HCT116 (cell line): Measurements from ENCODE around the gene FH. TPM values are rescaled to one million over a fixed set of nuclear protein-coding genes. Genes with fewer than 3 reads are reported as not detected.
A peak's percentile ranks its signal among the peaks of the same experiment; 100 is the strongest.

Source experiments
- ATAC-seq: fragments of 200-7000 bp; cut with Tn5 transposase; 2 replicates; pipeline ENCODE4 v1.9.1; 2020; ENCODE audit warnings: mild to moderate bottlenecking, moderate library complexity
- BruUV-seq: library from RNA; stranded (reverse); fragments of 400-500 nt; replicated peaks from 2 replicates; lab custom pipeline; 2021; lab: Mats Ljungman, UMichigan
- CTCF ChIA-PET: fragments of 300-600 bp; sonication (Branson Sonifier 250); formaldehyde crosslinking; loops from one replicate; lab custom pipeline; 2021; ENCODE audit warnings: antibody characterized with exemption; lab: Charles Lee
- POLR2A ChIA-PET: fragments of 300-600, 350-600 bp; sonication (Branson Sonifier 250); formaldehyde crosslinking; loops from one replicate; lab custom pipeline; 2021; ENCODE audit warnings: antibody characterized with exemption; lab: Charles Lee
- RAD21 ChIA-PET, 2 experiments: fragments of 300-600 bp; sonication (Branson Sonifier 250); formaldehyde crosslinking; loops; one replicate each; lab custom pipeline; 2023; ENCODE audit warnings: low total read pairs in 2 of 2; ENCODE audit not compliant: uncharacterized antibody in 2 of 2, unreplicated experiment in 2 of 2, low non-redundant PET in 1 of 2; lab: Charles Lee
- DNase-seq: peaks from one replicate; pipeline ENCODE4 v3.0.0-alpha.2; 2010; ENCODE audit warnings: low read depth, low spot score
- H2AFZ ChIP-seq: fragments of 200-600 bp; shearing (Covaris generic), sonication (generic); 2 replicates; pipeline ENCODE4 v1.6.1; 2017; ENCODE audit warnings: low read depth, mixed run types, mixed read lengths, antibody characterized with exemption, low read length; ENCODE audit not compliant: poor library complexity, severe bottlenecking
- H3K27ac ChIP-seq: 2 replicates; pipeline ENCODE4 v1.5.1; 2012; ENCODE audit warnings: low read depth, low read length
- H3K27me3 ChIP-seq: fragments of 200-600 bp; sonication (generic); 2 replicates; pipeline ENCODE4 v1.6.1; 2016; ENCODE audit warnings: mixed run types, low read length, mixed read lengths; ENCODE audit not compliant: insufficient read depth
- H3K36me3 ChIP-seq, 2 experiments: fragments of 200-500 bp in 1 of 2; fragments of 200-600 bp in 1 of 2; sonication (Bioruptor generic) in 1 of 2; sonication (generic) in 1 of 2; 2 replicates each; pipeline versions ENCODE4 v1.5.1 to v1.6.1; 2014 to 2016; ENCODE audit warnings: low read length in 2 of 2, inconsistent platforms in 1 of 2, mixed read lengths in 1 of 2, mixed run types in 1 of 2; ENCODE audit not compliant: insufficient read depth in 2 of 2, control insufficient read depth in 1 of 2
- H3K4me1 ChIP-seq, 2 experiments: fragments of 200-600 bp in 1 of 2; sonication (generic) in 1 of 2; 2 replicates each; pipeline versions ENCODE4 v1.5.1 to v1.6.1; 2012 to 2017; ENCODE audit warnings: low read length in 2 of 2, inconsistent platforms in 1 of 2, mild to moderate bottlenecking in 1 of 2, mixed read lengths in 1 of 2, mixed run types in 1 of 2, moderate library complexity in 1 of 2; ENCODE audit not compliant: insufficient read depth in 2 of 2, control insufficient read depth in 1 of 2
- H3K4me2 ChIP-seq: fragments of 200-600 bp; sonication (generic); 2 replicates; pipeline ENCODE4 v1.6.1; 2017; ENCODE audit warnings: mixed run types, low read length, mixed read lengths
- H3K4me3 ChIP-seq, 2 experiments: fragments of 200-600 bp in 1 of 2; sonication (generic) in 1 of 2; replicated peaks in 1 of 2; 2 replicates each; pipeline ENCODE4 v1.5.1; 2011 to 2016; ENCODE audit warnings: low read length in 2 of 2, control low read depth in 1 of 2, low read depth in 1 of 2, mild to moderate bottlenecking in 1 of 2, mixed read lengths in 1 of 2, mixed run types in 1 of 2
- H3K79me2 ChIP-seq: fragments of 200-600 bp; sonication (generic); 2 replicates; pipeline ENCODE4 v1.6.1; 2017; ENCODE audit warnings: mild to moderate bottlenecking, mixed run types, low read length, moderate library complexity, mixed read lengths; ENCODE audit not compliant: insufficient read depth
- H3K9ac ChIP-seq: fragments of 200-600 bp; sonication (generic); 2 replicates; pipeline ENCODE4 v1.6.1; 2016; ENCODE audit warnings: low read length, mixed read lengths
- H3K9me2 ChIP-seq: fragments of 200-600 bp; sonication (generic), shearing (Covaris generic); 2 replicates; pipeline ENCODE4 v1.6.1; 2017; ENCODE audit warnings: mixed run types, mild to moderate bottlenecking, moderate library complexity; ENCODE audit not compliant: insufficient read depth
- H3K9me3 ChIP-seq, 2 experiments: fragments of 200-500 bp in 1 of 2; fragments of 200-600 bp in 1 of 2; sonication (Bioruptor generic) in 1 of 2; sonication (generic) in 1 of 2; 2 replicates each; pipeline ENCODE4 v1.6.1; 2014 to 2017; ENCODE audit warnings: low read length in 2 of 2, mixed read lengths in 2 of 2, inconsistent platforms in 1 of 2, low read depth in 1 of 2, mild to moderate bottlenecking in 1 of 2, mixed run types in 1 of 2, moderate library complexity in 1 of 2; ENCODE audit not compliant: control insufficient read depth in 1 of 2, insufficient read depth in 1 of 2
- H4K20me1 ChIP-seq: fragments of 200-600 bp; sonication (generic), shearing (Covaris generic); 2 replicates; pipeline ENCODE4 v1.6.1; 2017; ENCODE audit warnings: mixed run types, mild to moderate bottlenecking, moderate library complexity; ENCODE audit not compliant: insufficient read depth
- CEBPB ChIP-seq: IDR thresholded peaks from 2 replicates; pipeline ENCODE4 v1.6.1; 2012; ENCODE audit warnings: low read depth
- EGR1 ChIP-seq: IDR thresholded peaks from 2 replicates; pipeline ENCODE4 v1.6.1; 2012; ENCODE audit warnings: low read depth
- ELF1 ChIP-seq: IDR thresholded peaks from 2 replicates; pipeline ENCODE4 v1.6.1; 2012; ENCODE audit warnings: low read depth, borderline replicate concordance
- EZH2 ChIP-seq: fragments of 200-600 bp; sonication (generic); IDR thresholded peaks from 2 replicates; pipeline ENCODE4 v1.6.1; 2017; ENCODE audit warnings: antibody characterized with exemption, mixed run types
- JUND ChIP-seq: IDR thresholded peaks from 2 replicates; pipeline ENCODE4 v1.6.1; 2012
- MAX ChIP-seq: IDR thresholded peaks from 2 replicates; pipeline ENCODE4 v1.6.1; 2012
- RAD21 ChIP-seq: IDR thresholded peaks from 2 replicates; pipeline ENCODE4 v1.6.1; 2012; ENCODE audit warnings: low read depth, mild to moderate bottlenecking
- SRF ChIP-seq: IDR thresholded peaks from 2 replicates; pipeline ENCODE4 v1.6.1; 2012; ENCODE audit warnings: low read depth
- ZBTB33 ChIP-seq: IDR thresholded peaks from 2 replicates; pipeline ENCODE4 v1.6.1; 2011; ENCODE audit warnings: mild to moderate bottlenecking, low read length, moderate library complexity; ENCODE audit not compliant: insufficient replicate concordance; ENCODE audit errors: extremely low read depth
- intact Hi-C: fragments of 100-400 bp; cut with micrococcal nuclease; formaldehyde crosslinking; loops from 2 replicates; pipeline ENCODE4 v1.10.0; 2022
- total RNA-seq: library from RNA; stranded (reverse); gene quantifications from one replicate; pipeline ENCODE4 v1.2.1, GENCODE V29; 2021; ENCODE audit not compliant: unreplicated experiment

FH gene
- total RNA-seq, 1 experiment from 2014 or later, result 67.7 TPM

- Histone ChIP-seq H3K9me2 (no peaks in the 10 kb centered on the region), H3K4me1 (peaks cover 0 to 8% of the 10 kb centered on the region in 2 experiments; a peak in 1 of 4 replicates), H3K79me2 (no peaks in the 10 kb centered on the region), H2AFZ (no peak overlapping the region), H4K20me1 (no peaks in the 10 kb centered on the region), H3K9ac (no peak overlapping the region), H3K4me3 (no peak overlapping the region), H3K36me3 (no peaks in the 10 kb centered on the region), H3K4me2 (no peak overlapping the region), H3K9me3 (no peaks in the 10 kb centered on the region), H3K27me3 (no peaks in the 10 kb centered on the region), H3K27ac (no peak overlapping the region)
- intact Hi-C loops, result loop anchor here (5.0 kb wide), 1 partner anchor 464 kb away; the partner anchor contains the start of gene MAP1LC3C
- ATAC-seq (no peak), DNase-seq (no peak)
- BruUV-seq, result no TSS peak
- ChIA-PET RAD21 (no interaction called here), POLR2A (no interaction called here), CTCF (interaction anchor here (0.6 to 0.8 kb wide), 2 partner anchors 78 to 465 kb away, joined by 3 read pairs; no protein-coding TSS in a partner anchor)
- no peak for TF ChIP-seq SRF
- no peak for TF ChIP-seq JUND
- no peak for TF ChIP-seq CEBPB
- no peak for TF ChIP-seq EZH2
- no peak for TF ChIP-seq ELF1
- TF ChIP-seq ZBTB33, result no peak
- TF ChIP-seq MAX, result no peak
- no peak for TF ChIP-seq RAD21
- TF ChIP-seq, all 23 proteins: peak for 0
Measured at GRCh38 chr1:241532864-241533263, 13.3 kb upstream of the FH start.

GRCh38 chr1:241532162-241532531 lies 12.6 kb upstream of the FH start, which contains the start of gene KMO:
KMO (plus strand) TSS chr1:241532378; CDS start chr1:241532445, 67 bp downstream.
- ChIA-PET CTCF (interaction anchor here (0.6 to 0.8 kb wide), 3 partner anchors 73 to 466 kb away, joined by 3 to 4 read pairs (median 3); no protein-coding TSS in a partner anchor), POLR2A (no interaction called here), RAD21 (no interaction called here)
- intact Hi-C loops, result loop anchor here (5.0 kb wide), 1 partner anchor 465 kb away; the partner anchor contains the start of gene MAP1LC3C
- H3K4me2 ChIP-seq, result peak within 1 kb of the TSS; percentile 79
- ATAC-seq (no peak; the same call in 1 of the 2 replicates), DNase-seq (no peak)
- no peak within 1 kb of the TSS for H3K27ac ChIP-seq
- H4K20me1 ChIP-seq, result no peaks in the 10 kb centered on the region
- no peaks in the 10 kb centered on the region for H3K9me3 ChIP-seq
- peaks cover 0 to 8% of the 10 kb centered on the region in 2 experiments; a peak in 1 of 4 replicates for H3K4me1 ChIP-seq
- no peaks in the 10 kb centered on the region for H3K79me2 ChIP-seq
- BruUV-seq, result no TSS peak
- no peaks in the 10 kb centered on the region for H3K36me3 ChIP-seq
- no peaks in the 10 kb centered on the region for H3K9me2 ChIP-seq
- TF ChIP-seq EGR1, result no peak
- peak within 1 kb of the TSS; percentile 96 for H2AFZ ChIP-seq
- peak within 1 kb of the TSS; percentile 12 for H3K9ac ChIP-seq
- no peaks in the 10 kb centered on the region for H3K27me3 ChIP-seq
- peak within 1 kb of the TSS; percentile 44 to 55 for H3K4me3 ChIP-seq
